ENCODE measurements around the gene COPS3.
A peak's percentile ranks its signal among the peaks of the same experiment; 100 is the strongest.
"Not testable (repeated sequence)": the region's sequence is repeated elsewhere in the genome, so short reads cannot be mapped to it uniquely, and the experiment has no call there.

Gene COPS3

DNA sequence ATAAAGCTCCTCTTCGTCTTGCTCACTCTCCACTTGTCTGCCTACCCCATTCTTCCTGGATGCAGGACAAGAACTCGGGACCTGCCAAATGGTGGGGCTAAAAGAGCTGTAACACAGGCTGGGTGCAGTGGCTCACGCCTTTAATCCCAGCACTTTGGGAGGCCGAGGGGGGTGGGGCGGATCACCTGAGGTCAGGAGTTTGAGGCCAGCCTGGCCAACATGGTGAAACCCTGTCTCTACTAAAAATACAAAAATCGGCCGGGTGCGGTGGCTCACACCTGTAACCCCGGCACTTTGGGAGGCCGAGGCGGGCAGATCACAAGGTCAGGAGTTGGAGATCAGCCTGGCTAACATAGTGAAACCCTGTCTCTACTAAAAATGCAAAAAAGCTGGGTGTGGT is 20.6 kb upstream of the COPS3 start:
- DNase-seq = not testable (repeated sequence)

- DNase-seq = peak; percentile 42
These were observed 19.9 kb upstream of the COPS3 start for GRCh38 chr17:17300624-17301568.

GRCh38 chr17:17298108-17298507 is 17.1 kb upstream of the COPS3 start:
- DNase-seq = no peak

GRCh38 chr17:17297217-17297616 is 16.2 kb upstream of the COPS3 start:
- no peak for DNase-seq

DNA sequence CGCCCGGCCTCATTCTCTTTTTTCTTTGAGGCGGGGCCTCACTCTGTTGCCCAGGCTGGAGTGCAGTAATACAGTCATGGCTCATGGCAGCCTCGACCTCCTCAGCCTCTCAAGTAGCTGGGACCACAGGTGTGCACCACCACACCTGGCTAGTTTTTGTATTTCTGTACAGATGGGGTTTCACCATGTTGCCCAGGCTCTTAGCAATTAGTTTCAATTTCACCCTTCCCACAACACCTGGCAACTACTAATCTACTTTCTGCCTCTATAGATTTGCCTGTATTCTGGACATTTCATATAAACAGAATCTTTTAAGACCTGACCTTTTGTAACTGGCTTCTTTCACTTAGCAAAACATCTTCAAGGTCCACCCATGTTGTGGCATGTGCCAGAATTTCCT is 14.1 kb upstream of the COPS3 start:
- no peak for DNase-seq

GRCh38 chr17:17289701-17290100 is 8.7 kb upstream of the COPS3 start:
- DNase-seq = no peak

DNA sequence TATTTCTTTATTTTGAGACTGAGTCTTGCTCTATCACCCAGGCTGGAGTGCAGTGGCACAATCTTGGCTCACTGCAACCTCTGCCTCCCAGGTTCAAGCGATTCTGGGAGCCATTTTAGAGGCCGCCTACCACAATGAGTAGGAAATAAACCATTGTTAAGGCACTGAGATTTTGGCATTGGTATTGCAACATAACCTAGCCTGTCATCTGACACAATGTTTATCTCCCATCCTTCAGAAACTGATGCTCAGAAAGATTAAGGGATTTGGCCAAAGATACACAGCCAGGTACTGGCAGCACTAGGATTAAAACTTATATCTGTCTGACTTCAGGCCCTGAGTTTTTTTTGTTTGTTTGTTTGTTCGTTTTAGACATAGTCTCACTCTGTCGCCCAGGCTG is 8.0 kb upstream of the COPS3 start:
- no peak for DNase-seq

DNA sequence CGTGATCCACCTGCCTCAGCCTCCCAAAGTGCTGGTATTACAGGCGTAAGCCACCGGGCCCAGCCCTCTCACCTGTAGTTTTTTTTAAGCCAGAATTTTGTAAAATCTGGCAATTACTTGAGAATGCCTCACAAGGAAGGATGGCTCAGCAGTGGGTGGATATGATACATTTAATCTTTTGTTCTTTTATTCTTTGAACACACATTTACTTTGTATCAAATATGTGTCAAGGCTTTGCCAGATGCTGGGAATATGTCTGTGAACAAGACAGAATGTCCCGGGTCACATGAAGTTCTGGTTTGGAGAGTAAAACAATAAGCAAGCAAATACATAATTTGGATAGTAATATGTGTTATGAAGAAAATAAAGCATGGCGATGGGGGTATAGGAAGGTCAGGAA is 4.9 kb upstream of the COPS3 start:
- no peak for DNase-seq

DNA sequence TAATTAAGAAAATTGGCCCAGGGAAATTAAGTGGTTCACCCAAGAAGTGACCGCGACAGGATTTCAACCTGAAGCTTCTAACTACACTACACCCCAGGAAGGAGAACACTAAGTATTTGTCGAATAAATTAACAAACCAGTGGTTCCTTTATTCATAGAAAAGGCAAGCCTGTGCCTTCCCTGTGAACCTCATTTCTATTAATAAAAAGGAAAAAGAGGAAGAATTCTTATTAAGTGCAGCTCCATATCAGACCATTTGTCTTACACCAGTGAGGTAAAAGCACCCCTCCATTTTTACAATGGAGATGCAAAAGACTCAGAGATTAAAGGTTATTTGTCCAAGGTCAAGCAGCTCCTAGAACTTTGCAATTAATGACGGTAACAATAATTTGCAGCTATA is 1.7 kb downstream of the COPS3 start:
- DNase-seq = no peak

DNA sequence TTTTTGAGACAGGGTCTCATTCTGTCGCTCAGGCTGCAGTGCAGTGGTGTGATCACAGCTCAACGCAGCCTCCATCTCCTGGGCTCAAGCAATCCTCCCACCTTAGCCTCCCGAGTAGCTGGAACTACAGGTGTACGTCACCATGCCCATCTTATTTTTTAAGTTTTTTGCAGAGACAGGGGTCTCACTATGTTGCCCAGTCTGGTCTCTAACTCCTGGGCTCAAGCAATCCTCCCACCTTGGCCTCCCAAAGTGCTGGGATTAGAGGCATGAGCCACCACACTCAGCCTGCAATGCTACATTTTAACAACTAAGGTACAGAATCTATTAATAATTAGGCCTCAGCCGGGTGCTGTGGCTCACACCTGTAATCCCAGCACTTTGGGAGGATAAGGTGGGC is 3.6 kb downstream of the COPS3 start:
- DNase-seq = not testable (repeated sequence)

- DNase-seq = no peak
These were observed 5.1 kb downstream of the COPS3 start for GRCh38 chr17:17275971-17276370.

DNA sequence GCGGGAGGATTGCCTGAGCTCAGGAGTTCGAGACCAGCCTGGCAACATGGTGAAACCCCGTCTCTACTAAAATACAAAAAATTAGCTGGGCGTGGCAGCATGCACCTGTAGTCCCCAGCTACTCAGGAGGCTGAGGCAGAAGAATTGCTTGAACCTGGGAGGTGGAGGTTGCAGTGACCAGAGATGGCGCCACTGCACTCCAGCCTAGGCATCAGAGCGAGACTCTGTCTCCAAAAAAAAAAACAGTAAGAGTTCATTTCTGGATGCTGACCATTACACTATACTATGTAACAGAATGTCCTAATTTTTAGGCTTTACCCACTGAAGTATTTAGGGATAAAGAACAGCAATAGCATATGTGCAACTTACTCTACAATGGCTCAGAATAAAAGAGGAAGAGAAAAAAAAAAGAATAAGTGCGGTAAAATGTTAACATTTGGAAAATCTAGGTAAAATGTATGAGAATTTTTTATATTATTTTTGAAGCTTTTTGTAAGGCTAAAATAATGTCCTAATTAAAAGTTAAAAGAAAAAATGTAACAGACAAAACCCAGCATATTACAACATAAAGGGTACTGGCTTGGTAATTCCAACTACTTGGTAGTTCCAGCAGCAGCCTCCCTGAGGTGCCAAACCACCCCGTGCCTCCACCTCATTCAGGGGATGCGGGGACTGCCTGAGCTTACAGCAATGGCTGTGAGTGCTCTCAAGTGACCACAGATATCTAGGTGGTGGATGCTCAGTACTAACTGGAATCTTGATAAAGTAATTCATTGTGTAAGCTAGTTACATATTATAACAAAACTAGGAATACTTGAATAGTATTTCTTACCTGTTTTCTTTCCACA is 10.9 kb downstream of the COPS3 start:
- DNase-seq = no peak

DNA sequence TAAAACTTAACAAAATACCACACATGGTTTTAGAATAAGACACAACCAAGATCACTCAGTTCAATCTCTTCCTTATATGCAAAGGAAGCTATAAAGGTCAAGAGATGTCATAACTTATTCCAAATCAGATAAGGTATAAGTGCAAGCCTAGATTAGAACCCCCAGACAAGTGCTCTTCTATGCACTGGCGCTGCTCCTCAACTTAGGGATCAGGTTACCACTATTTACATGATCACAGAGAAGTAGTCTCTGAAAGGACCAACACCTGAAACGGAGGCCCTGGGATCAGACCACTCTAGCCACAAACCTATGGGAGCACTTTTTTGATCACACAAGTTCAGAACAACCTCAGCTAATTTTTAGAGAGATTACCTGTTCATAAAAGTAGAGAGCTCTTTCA is 16.6 kb downstream of the COPS3 start:
- no peak for DNase-seq

DNA sequence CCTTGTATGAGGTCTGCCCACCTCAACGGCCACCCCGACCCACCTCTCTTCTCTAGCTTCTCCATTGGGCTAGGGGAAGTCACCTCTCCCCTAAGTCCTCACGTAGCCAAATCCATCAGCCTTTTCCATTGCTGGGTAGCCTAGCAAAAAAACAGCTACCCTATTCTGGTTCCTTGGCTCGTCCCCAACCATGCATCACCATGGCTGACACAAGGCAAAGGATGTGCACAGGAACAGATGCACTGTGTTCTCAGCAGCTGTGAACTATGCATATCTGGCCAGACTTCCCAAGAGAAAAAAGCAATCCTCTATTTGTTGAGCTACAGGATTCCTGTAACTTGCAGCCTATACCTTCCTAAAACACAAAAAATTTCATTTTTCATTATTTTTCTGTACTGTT is 22.0 kb downstream of the COPS3 start:
- no peak for DNase-seq

DNA sequence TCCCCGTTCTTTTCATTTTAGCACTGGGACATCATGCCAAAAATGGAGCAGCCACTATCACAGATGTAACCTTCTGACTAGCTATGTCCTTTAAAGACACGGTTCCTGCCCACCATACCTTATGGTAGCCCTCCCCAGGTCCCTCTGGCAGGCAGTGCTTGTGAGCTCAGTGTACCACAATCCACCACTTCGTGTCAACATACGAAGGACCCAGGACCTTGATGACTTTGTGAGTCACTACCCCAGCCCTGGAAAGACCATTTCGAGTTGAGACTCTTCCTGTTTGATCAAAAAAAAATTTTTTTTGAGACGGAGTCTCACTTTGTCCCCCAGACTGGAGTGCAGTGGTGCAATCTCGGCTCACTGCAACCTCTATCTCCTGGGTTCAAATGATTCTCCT is 23.0 kb downstream of the COPS3 start:
- no peak for DNase-seq

DNA sequence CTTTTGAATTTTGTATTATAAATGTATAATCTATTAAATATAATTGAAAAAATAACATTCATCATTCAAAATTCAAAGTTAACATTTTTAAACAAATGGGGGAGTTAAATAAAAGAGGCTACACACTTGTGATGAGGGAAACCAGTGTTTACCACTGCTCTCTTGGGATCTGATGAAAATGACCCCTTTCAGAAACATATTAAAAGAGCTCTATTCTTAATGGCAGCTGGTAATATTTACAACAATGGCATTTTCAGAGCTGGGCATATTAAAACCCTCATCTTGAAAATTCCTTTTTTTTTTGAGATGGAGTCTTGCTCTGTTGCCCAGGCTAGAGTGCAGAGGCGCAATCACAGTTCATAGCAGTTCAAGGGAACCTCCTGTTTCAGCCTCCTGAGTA is 24.7 kb downstream of the COPS3 start:
- no peak for DNase-seq

GRCh38 chr17:17255689-17256088 is 25.4 kb downstream of the COPS3 start:
- not testable (repeated sequence) for DNase-seq

GRCh38 chr17:17254036-17254435 is 27.0 kb downstream of the COPS3 start:
- no peak for DNase-seq

DNA sequence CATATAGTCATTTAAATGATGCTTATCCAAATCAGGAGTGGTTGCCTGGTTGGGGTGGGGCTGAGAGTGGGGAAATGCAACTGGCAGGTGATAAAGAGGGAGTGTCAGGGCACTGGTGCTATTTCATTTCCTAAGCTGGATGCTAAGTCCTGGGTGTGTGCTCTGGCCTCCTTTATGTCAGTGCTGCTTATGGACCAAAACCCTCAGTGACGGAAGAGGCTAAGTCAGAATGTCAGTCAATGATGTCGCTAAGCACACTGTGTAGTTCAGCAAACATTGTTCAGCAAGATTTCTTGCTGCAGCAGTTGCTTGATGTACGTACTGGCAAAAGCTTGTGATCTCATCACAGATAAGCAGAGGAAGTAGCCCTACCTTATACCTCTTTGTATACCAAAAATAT is 27.6 kb downstream of the COPS3 start:
- no peak for DNase-seq

GRCh38 chr17:17252149-17252661 is 28.8 kb downstream of the COPS3 start:
- DNase-seq = no peak

DNA sequence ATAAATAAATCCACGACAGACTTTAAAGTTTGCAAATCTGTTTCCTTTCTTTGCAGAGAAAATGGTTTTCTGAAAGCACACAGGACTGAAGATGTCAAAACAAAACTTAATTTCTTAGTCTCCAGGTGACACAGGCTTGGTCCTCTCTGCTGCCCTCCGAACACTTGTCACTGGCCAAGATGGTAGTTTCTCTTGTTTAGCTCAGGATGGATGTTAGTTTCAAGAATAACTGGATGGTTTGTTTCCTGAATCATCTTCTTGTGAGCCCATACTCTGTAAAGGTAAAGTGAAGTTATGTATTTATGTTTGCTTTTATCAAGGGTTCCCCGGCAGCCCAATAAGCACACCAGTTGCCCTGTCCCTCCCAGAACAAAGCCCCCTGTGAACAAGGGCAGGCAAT is 34.2 kb downstream of the COPS3 start:
- no peak for DNase-seq

DNA sequence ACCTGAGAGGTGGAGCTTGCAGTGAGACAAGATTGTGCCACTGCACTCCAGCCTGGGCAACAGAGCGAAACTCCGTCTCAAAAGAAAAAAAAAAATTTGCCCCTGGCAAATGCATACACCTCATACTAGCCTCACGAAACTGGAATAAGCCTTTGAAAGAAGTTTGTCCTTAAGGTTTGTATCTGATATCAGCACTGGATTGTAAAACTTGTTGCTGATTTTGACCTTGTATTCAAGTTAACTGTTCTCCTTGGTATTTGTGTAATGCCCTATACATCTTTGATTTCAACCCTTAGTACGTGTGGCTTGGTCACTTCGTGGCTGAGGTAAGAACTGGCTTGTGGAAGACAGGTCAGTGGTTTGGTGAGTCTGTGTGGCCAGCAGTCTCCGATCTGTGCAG is 37.9 kb downstream of the COPS3 start:
- no peak for DNase-seq

- DNase-seq = no peak
These were observed 38.8 kb downstream of the COPS3 start for GRCh38 chr17:17242246-17242645.

GRCh38 chr17:17241656-17242055 is 39.4 kb downstream of the COPS3 start:
- no peak for DNase-seq
